ENCODE results near the gene NNMT. TPM values are rescaled to one million over a fixed set of nuclear protein-coding genes. Genes with fewer than 3 reads are reported as not detected.
A peak's percentile ranks its signal among the peaks of the same experiment; 100 is the strongest.

Gene NNMT
- total RNA-seq, 1 donor from 2014 or later: 2.8 TPM

- no peak for TF ChIP-seq CTCF (conservative IDR thresholded peaks at IDR 0.05)
- H3K27me3 Mint-ChIP-seq: peaks cover 16% of the 10 kb centered on the region
- H3K9me3 Mint-ChIP-seq: no peaks in the 10 kb centered on the region
- no peak for DNase-seq (ENCODE audit: extremely low spot score, unreplicated experiment)
- no peak overlapping the region for H3K4me3 Mint-ChIP-seq
- H3K36me3 Mint-ChIP-seq: no peaks in the 10 kb centered on the region
- peaks cover 8% of the 10 kb centered on the region for H3K4me1 Mint-ChIP-seq (ENCODE audit: unreplicated experiment)
- no peak overlapping the region for H3K27ac Mint-ChIP-seq
Measured at GRCh38 chr11:114264381-114264780, 31.8 kb upstream of the NNMT start.

- no peaks in the 10 kb centered on the region for H3K9me3 Mint-ChIP-seq
- H3K4me1 Mint-ChIP-seq (ENCODE audit: unreplicated experiment): peaks cover 1% of the 10 kb centered on the region
- TF ChIP-seq CTCF (conservative IDR thresholded peaks at IDR 0.05): no peak
- H3K36me3 Mint-ChIP-seq: no peaks in the 10 kb centered on the region
- peaks cover 11% of the 10 kb centered on the region for H3K27me3 Mint-ChIP-seq
- H3K4me3 Mint-ChIP-seq: no peak overlapping the region
- no peak overlapping the region for H3K27ac Mint-ChIP-seq
- DNase-seq (ENCODE audit: extremely low spot score, unreplicated experiment): no peak
Measured at GRCh38 chr11:114265122-114265878, 30.9 kb upstream of the NNMT start.

GRCh38 chr11:114269498-114269897 lies 26.7 kb upstream of the NNMT start:
- Mint-ChIP-seq H3K27ac (no peak overlapping the region), H3K27me3 (peaks cover 29% of the 10 kb centered on the region), H3K36me3 (no peaks in the 10 kb centered on the region), H3K4me1 (ENCODE audit: unreplicated experiment) (no peaks in the 10 kb centered on the region), H3K4me3 (no peak overlapping the region), H3K9me3 (no peaks in the 10 kb centered on the region)
- DNase-seq (ENCODE audit: extremely low spot score, unreplicated experiment): peak; percentile 2
- TF ChIP-seq CTCF (conservative IDR thresholded peaks at IDR 0.05): no peak

- H3K4me1 Mint-ChIP-seq (ENCODE audit: unreplicated experiment): no peaks in the 10 kb centered on the region
- H3K9me3 Mint-ChIP-seq: no peaks in the 10 kb centered on the region
- H3K36me3 Mint-ChIP-seq: no peaks in the 10 kb centered on the region
- no peak overlapping the region for H3K4me3 Mint-ChIP-seq
- H3K27ac Mint-ChIP-seq: no peak overlapping the region
- TF ChIP-seq CTCF (conservative IDR thresholded peaks at IDR 0.05): no peak
- peak; percentile 15 for DNase-seq (ENCODE audit: extremely low spot score, unreplicated experiment)
- peaks cover 34% of the 10 kb centered on the region for H3K27me3 Mint-ChIP-seq
Measured at GRCh38 chr11:114270531-114271270, 25.5 kb upstream of the NNMT start.

- no peak for TF ChIP-seq CTCF (conservative IDR thresholded peaks at IDR 0.05)
- no peaks in the 10 kb centered on the region for H3K9me3 Mint-ChIP-seq
- H3K27ac Mint-ChIP-seq: no peak overlapping the region
- peak; percentile 2 for DNase-seq (ENCODE audit: extremely low spot score, unreplicated experiment)
- no peak overlapping the region for H3K4me3 Mint-ChIP-seq
- peaks cover 33% of the 10 kb centered on the region for H3K27me3 Mint-ChIP-seq
- no peaks in the 10 kb centered on the region for H3K36me3 Mint-ChIP-seq
- no peaks in the 10 kb centered on the region for H3K4me1 Mint-ChIP-seq (ENCODE audit: unreplicated experiment)
Measured at GRCh38 chr11:114271316-114271715, 24.9 kb upstream of the NNMT start.

All from type B pancreatic cell (in vitro differentiated cells).